GM12878 (cell line): ENCODE measurements around the gene ATP5PB. TPM values are rescaled to one million over a fixed set of nuclear protein-coding genes. Genes with fewer than 3 reads are reported as not detected.

Experiments
- E4F1 ChIP-seq: fragments of 450-650 bp; IDR thresholded peaks from 2 replicates; pipeline ENCODE4 v1.6.1; 2018; ENCODE audit warnings: borderline replicate concordance, mild to moderate bottlenecking; ENCODE audit not compliant: partially characterized antibody
- HCFC1 ChIP-seq: fragments of 150-350 bp; IDR thresholded peaks from 2 replicates; pipeline ENCODE4 v1.6.1; 2014; ENCODE audit warnings: low read length
- NFYB ChIP-seq: IDR thresholded peaks from 2 replicates; pipeline ENCODE4 v1.6.1; 2011; ENCODE audit warnings: low read depth, mild to moderate bottlenecking, low read length, improper control_type of control experiment, moderate library complexity; ENCODE audit not compliant: insufficient read depth
- PKNOX1 ChIP-seq: fragments of 450-650 bp; IDR thresholded peaks from 2 replicates; pipeline ENCODE4 v1.6.1; 2016; ENCODE audit warnings: mild to moderate bottlenecking
- POLR2AphosphoS2 ChIP-seq: IDR thresholded peaks from 2 replicates; pipeline ENCODE4 v1.6.1; 2011; ENCODE audit warnings: low read depth, mild to moderate bottlenecking, low read length, improper control_type of control experiment, moderate library complexity
- RAD51 ChIP-seq: fragments of 450-650 bp; IDR thresholded peaks from 2 replicates; pipeline ENCODE4 v1.6.1; 2016; ENCODE audit warnings: moderate library complexity, mild to moderate bottlenecking, inconsistent platforms
- RB1 ChIP-seq: fragments of 450-650 bp; formaldehyde crosslinking; IDR thresholded peaks from 2 replicates; pipeline ENCODE4 v1.6.1; 2017; ENCODE audit warnings: mild to moderate bottlenecking, borderline replicate concordance
- RELA ChIP-seq: fragments of 450-650 bp; IDR thresholded peaks from 2 replicates; pipeline ENCODE4 v1.8.0; 2014; ENCODE audit warnings: borderline replicate concordance; ENCODE audit not compliant: partially characterized antibody
- RELB ChIP-seq: fragments of 450-650 bp; IDR thresholded peaks from 2 replicates; pipeline ENCODE4 v1.6.1; 2017; ENCODE audit warnings: low read depth, mild to moderate bottlenecking, moderate library complexity
- SIN3A ChIP-seq: IDR thresholded peaks from 2 replicates; pipeline ENCODE4 v1.6.1; 2012; ENCODE audit warnings: low read depth, low read length, improper control_type of control experiment
- SIX5 ChIP-seq: IDR thresholded peaks from 2 replicates; pipeline ENCODE4 v1.6.1; 2011; ENCODE audit warnings: mild to moderate bottlenecking, low read depth, low read length, moderate library complexity; ENCODE audit not compliant: severe bottlenecking
- SMAD1 ChIP-seq: fragments of 450-650 bp; IDR thresholded peaks from 2 replicates; pipeline ENCODE4 v1.6.1; 2018; ENCODE audit warnings: mild to moderate bottlenecking, low read depth; ENCODE audit not compliant: partially characterized antibody
- SMAD5 ChIP-seq: IDR thresholded peaks from 2 replicates; pipeline ENCODE4 v1.6.1; 2016; ENCODE audit warnings: antibody characterized with exemption, low read depth
- TCF12 ChIP-seq: IDR thresholded peaks from 2 replicates; pipeline ENCODE4 v1.6.1; 2011; ENCODE audit warnings: low read depth, mild to moderate bottlenecking, low read length
- TCF7 ChIP-seq: IDR thresholded peaks from 2 replicates; pipeline ENCODE4 v1.6.1; 2014; ENCODE audit warnings: antibody characterized with exemption, borderline replicate concordance
- USF2 ChIP-seq: IDR thresholded peaks from 2 replicates; pipeline ENCODE4 v1.6.1; 2011; ENCODE audit warnings: low read depth, low read length, improper control_type of control experiment, borderline replicate concordance
- ZBTB40 ChIP-seq: fragments of 450-650 bp; IDR thresholded peaks from 2 replicates; pipeline ENCODE4 v1.6.1; 2016; ENCODE audit warnings: mild to moderate bottlenecking, moderate library complexity, borderline replicate concordance
- ZNF384 ChIP-seq: IDR thresholded peaks from 2 replicates; pipeline ENCODE4 v1.6.1; 2012; ENCODE audit warnings: low read depth, mild to moderate bottlenecking, low read length, improper control_type of control experiment, borderline replicate concordance
- ZNF622 ChIP-seq: fragments of 450-650 bp; IDR thresholded peaks from 2 replicates; pipeline ENCODE4 v1.6.1; 2017; ENCODE audit warnings: mild to moderate bottlenecking, inconsistent platforms
- polyA plus RNA-seq, 11 experiments: library from polyadenylated mRNA; depleted of rRNA in 4 of 11; unstranded in 6 of 11; stranded (reverse) in 5 of 11; fragments of >200 nt; fragmentation: Nextera tagmentation in 4 of 11; fragmentation: Illumina TruSeq in 1 of 11; extraction: Ambion mirVana in 4 of 11; extraction: Trizol in 1 of 11; gene quantifications; 1 replicate in 1 of 11; 2 replicates in 10 of 11; pipeline versions ENCODE4 v1.2.1 to v1.2.3, GENCODE V29; 2011 to 2016; ENCODE audit warnings: inconsistent platforms in 2 of 11, missing spikeins in 2 of 11, low read depth in 1 of 11
- total RNA-seq, 4 experiments: library from RNA; depleted of rRNA in 3 of 4; stranded (reverse); fragments of >200 nt in 3 of 4; fragmentation: Illumina TruSeq in 1 of 4; extraction: Trizol in 1 of 4; gene quantifications; 2 replicates each; pipeline versions ENCODE4 v1.2.1 to v1.2.3, GENCODE V29; 2013 to 2021

The ATP5PB gene
- total and polyA plus RNA-seq, 10 of the 15 experiments (the other 5 are each of a cell fraction or from before 2014, with no cell fraction given): 380 to 1,760 (median 677) TPM

- 0 out of 2 replicates have a peak, but pooled peaks have one; percentile 31 for TF ChIP-seq RB1
- peak; percentile 73; the same call in 1 of the 2 replicates for TF ChIP-seq PKNOX1
- no peak for TF ChIP-seq RELA
- TF ChIP-seq ZNF384: peak; percentile 96
- TF ChIP-seq USF2: peak; percentile 82
- TF ChIP-seq HCFC1: peak; percentile 39
- 0 out of 2 replicates have a peak, but pooled peaks have one; percentile 52 for TF ChIP-seq POLR2AphosphoS2
- TF ChIP-seq TCF12: 0 out of 2 replicates have a peak, but pooled peaks have one; percentile 4
- TF ChIP-seq NFYB: peak; percentile 69; the same call in 1 of the 2 replicates
- TF ChIP-seq ZNF622: no peak
- peak; percentile 46 for TF ChIP-seq SIX5
- peak; percentile 59; the same call in 1 of the 2 replicates for TF ChIP-seq ZBTB40
- TF ChIP-seq E4F1: peak; percentile 97
- peak; percentile 91 for TF ChIP-seq RELB
- TF ChIP-seq SMAD5: peak; percentile 58; the same call in 1 of the 2 replicates
- peak; percentile 91 for TF ChIP-seq RAD51
- peak; percentile 56 for TF ChIP-seq SIN3A
- peak; percentile 32 for TF ChIP-seq SMAD1
- TF ChIP-seq TCF7: no peak
These were observed at the start of gene ATP5PB, which contains the start of gene WDR77 (continued) for GRCh38 chr1:111448918-111449702.
